ENCODE measurements around the gene SOWAHC.

DNA sequence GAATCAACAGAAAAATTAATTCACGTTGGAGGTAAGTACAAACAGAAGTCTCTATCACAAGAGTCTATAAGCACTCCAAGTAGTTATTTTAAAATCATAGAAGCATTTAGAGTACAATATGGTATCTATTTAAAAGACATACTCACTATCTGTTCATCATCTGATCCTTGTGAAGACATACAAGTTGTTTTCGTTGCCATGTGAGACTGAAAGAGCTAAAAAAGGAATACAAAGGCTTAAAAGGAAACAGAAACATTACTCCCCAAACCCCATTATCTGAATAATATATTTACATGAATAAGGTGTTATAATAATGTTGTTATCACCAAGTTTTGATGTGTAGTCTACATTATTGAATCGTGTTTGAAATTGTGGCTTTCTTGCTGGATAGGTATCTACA is 21.3 kb upstream of the SOWAHC start:
- TF ChIP-seq, protein P1, sequence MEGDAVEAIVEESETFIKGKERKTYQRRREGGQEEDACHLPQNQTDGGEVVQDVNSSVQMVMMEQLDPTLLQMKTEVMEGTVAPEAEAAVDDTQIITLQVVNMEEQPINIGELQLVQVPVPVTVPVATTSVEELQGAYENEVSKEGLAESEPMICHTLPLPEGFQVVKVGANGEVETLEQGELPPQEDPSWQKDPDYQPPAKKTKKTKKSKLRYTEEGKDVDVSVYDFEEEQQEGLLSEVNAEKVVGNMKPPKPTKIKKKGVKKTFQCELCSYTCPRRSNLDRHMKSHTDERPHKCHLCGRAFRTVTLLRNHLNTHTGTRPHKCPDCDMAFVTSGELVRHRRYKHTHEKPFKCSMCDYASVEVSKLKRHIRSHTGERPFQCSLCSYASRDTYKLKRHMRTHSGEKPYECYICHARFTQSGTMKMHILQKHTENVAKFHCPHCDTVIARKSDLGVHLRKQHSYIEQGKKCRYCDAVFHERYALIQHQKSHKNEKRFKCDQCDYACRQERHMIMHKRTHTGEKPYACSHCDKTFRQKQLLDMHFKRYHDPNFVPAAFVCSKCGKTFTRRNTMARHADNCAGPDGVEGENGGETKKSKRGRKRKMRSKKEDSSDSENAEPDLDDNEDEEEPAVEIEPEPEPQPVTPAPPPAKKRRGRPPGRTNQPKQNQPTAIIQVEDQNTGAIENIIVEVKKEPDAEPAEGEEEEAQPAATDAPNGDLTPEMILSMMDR (IDR thresholded peaks at IDR 0.05) = no peak
- TF ChIP-seq POLR2A (IDR thresholded peaks at IDR 0.05) = no peak
